CD14-positive monocyte (primary cell): ENCODE measurements around the gene MRPS34. TPM values are rescaled to one million over a fixed set of nuclear protein-coding genes. Genes with fewer than 3 reads are reported as not detected.

Source experiments
- DNase-seq, 3 donors: peaks; one replicate each; pipeline ENCODE4 v3.0.0-alpha.2; 2011 to 2022
- H2AFZ ChIP-seq: 2 replicates; pipeline ENCODE4 v1.6.0; 2012; ENCODE audit warnings: mild to moderate bottlenecking, low read depth, low read length, inconsistent platforms; ENCODE audit not compliant: insufficient read depth, poor library complexity, severe bottlenecking
- H3K27ac ChIP-seq, 2 donors: 1 replicate in 1 of 2; 2 replicates in 1 of 2; pipeline ENCODE4 v1.5.1; 2012 to 2013; ENCODE audit warnings: low read length in 2 of 2, control low read depth in 1 of 2, inconsistent platforms in 1 of 2, low read depth in 1 of 2, mild to moderate bottlenecking in 1 of 2
- H3K27me3 ChIP-seq, 2 donors: one replicate each; pipeline versions ENCODE4 v1.6.0 to v1.6.1; 2011 to 2013; ENCODE audit warnings: low read length in 2 of 2; ENCODE audit not compliant: control insufficient read depth in 2 of 2, insufficient read depth in 2 of 2
- H3K36me3 ChIP-seq, 2 donors: replicated peaks in 1 of 2; 1 replicate in 1 of 2; 2 replicates in 1 of 2; pipeline versions ENCODE4 v1.5.1 to v1.6.1; 2012 to 2013; ENCODE audit warnings: low read length in 2 of 2, control low read depth in 1 of 2, inconsistent platforms in 1 of 2, mild to moderate bottlenecking in 1 of 2; ENCODE audit not compliant: insufficient read depth in 2 of 2, control insufficient read depth in 1 of 2
- H3K4me1 ChIP-seq, 2 donors: 1 replicate in 1 of 2; 2 replicates in 1 of 2; pipeline versions ENCODE4 v1.5.1 to v1.6.1; 2012 to 2013; ENCODE audit warnings: low read length in 2 of 2, control low read depth in 1 of 2, inconsistent platforms in 1 of 2, mild to moderate bottlenecking in 1 of 2, moderate library complexity in 1 of 2; ENCODE audit not compliant: insufficient read depth in 2 of 2, control insufficient read depth in 1 of 2
- H3K4me2 ChIP-seq: replicated peaks from 2 replicates; pipeline ENCODE3; 2012; ENCODE audit warnings: low read length, moderate library complexity, mild to moderate bottlenecking; ENCODE audit not compliant: poor library complexity, severe bottlenecking; ENCODE audit errors: extremely low read depth
- H3K4me3 ChIP-seq, 3 experiments: fragments of 200-600 bp in 1 of 3; sonication (generic) in 1 of 3; replicated peaks in 1 of 3; 1 replicate in 2 of 3; 2 replicates in 1 of 3; pipeline ENCODE4 v1.5.1; 2011 to 2013; ENCODE audit warnings: low read length in 3 of 3, mild to moderate bottlenecking in 3 of 3, control low read depth in 2 of 3, low read depth in 2 of 3, inconsistent platforms in 1 of 3, moderate library complexity in 1 of 3
- H3K79me2 ChIP-seq: 2 replicates; pipeline ENCODE4 v1.6.0; 2012; ENCODE audit warnings: mild to moderate bottlenecking, control low read depth, inconsistent platforms, low read length, moderate library complexity; ENCODE audit not compliant: insufficient read depth
- H3K9ac ChIP-seq: 2 replicates; pipeline ENCODE4 v1.6.0; 2017; ENCODE audit warnings: low read length, mild to moderate bottlenecking; ENCODE audit not compliant: insufficient read depth, poor library complexity, severe bottlenecking
- H3K9me3 ChIP-seq, 2 donors: replicated peaks in 1 of 2; 1 replicate in 1 of 2; 2 replicates in 1 of 2; pipeline versions ENCODE4 v1.5.1 to v1.6.1; 2012 to 2013; ENCODE audit warnings: low read length in 2 of 2, control low read depth in 1 of 2; ENCODE audit not compliant: control insufficient read depth in 1 of 2, insufficient read depth in 1 of 2
- H4K20me1 ChIP-seq: 2 replicates; pipeline ENCODE4 v1.6.0; 2012; ENCODE audit warnings: mild to moderate bottlenecking, low read length, control low read depth, moderate library complexity; ENCODE audit not compliant: insufficient read depth
- H3K27ac Mint-ChIP-seq, 7 donors: one replicate each; pipeline ENCODE4 v1.8.0; 2020; ENCODE audit warnings: mild to moderate bottlenecking in 7 of 7, mixed read lengths in 7 of 7, moderate library complexity in 6 of 7, inconsistent platforms in 2 of 7
- H3K27me3 Mint-ChIP-seq, 3 donors: one replicate each; pipeline ENCODE4 v1.8.0; 2021 to 2022; ENCODE audit warnings: low read depth in 3 of 3, mild to moderate bottlenecking in 3 of 3, mixed read lengths in 3 of 3, moderate library complexity in 3 of 3, inconsistent platforms in 1 of 3
- H3K36me3 Mint-ChIP-seq, 2 donors: one replicate each; pipeline ENCODE4 v1.8.0; 2020; ENCODE audit warnings: mixed read lengths in 2 of 2, inconsistent platforms in 1 of 2, mild to moderate bottlenecking in 1 of 2
- H3K4me1 Mint-ChIP-seq: one replicate; pipeline ENCODE4 v1.8.0; 2020; ENCODE audit warnings: mild to moderate bottlenecking, mixed read lengths
- H3K4me3 Mint-ChIP-seq, 2 donors: one replicate each; pipeline ENCODE4 v1.8.0; 2020; ENCODE audit warnings: mild to moderate bottlenecking in 2 of 2, mixed read lengths in 2 of 2, moderate library complexity in 1 of 2
- H3K9me3 Mint-ChIP-seq, 7 donors: one replicate each; pipeline ENCODE4 v1.8.0; 2020 to 2022; ENCODE audit warnings: mixed read lengths in 7 of 7, mild to moderate bottlenecking in 6 of 7, moderate library complexity in 6 of 7, inconsistent platforms in 2 of 7
- CTCF ChIP-seq: fragments of 200-600 bp; IDR thresholded peaks from one replicate; pipeline ENCODE4 v1.8.0; 2022; ENCODE audit warnings: antibody characterized with exemption, mild to moderate bottlenecking
- WGBS: methylation state at CpG from one replicate; pipeline ENCODE4 v1.1.5; 2013; ENCODE audit warnings: missing lambda C conversion rate; ENCODE audit not compliant: insufficient coverage; 5-methylcytosine and 5-hydroxymethylcytosine counted together
- intact Hi-C, 2 donors: fragments of 100-400 bp; cut with micrococcal nuclease; formaldehyde crosslinking; loops; one replicate each; pipeline versions ENCODE4 v1.15.0 to v1.15.1; 2023
- polyA plus RNA-seq, 3 donors: library from polyadenylated mRNA; depleted of rRNA in 1 of 3; unstranded in 2 of 3; stranded (reverse) in 1 of 3; fragments of 300-500 nt in 2 of 3; fragments of >200 nt in 1 of 3; fragmentation: Illumina TruSeq in 2 of 3; gene quantifications; 1 replicate in 2 of 3; 2 replicates in 1 of 3; pipeline ENCODE4 v1.2.3, GENCODE V29; 2012 to 2021

The MRPS34 gene
- polyA plus RNA-seq, 3 donors: 34.5 to 137 (median 109) TPM

- Histone ChIP-seq H3K9ac (no peak overlapping the region), H3K27me3 (no peaks in the 10 kb centered on the region), H2AFZ (no peak overlapping the region), H3K4me1 (peaks cover 31 to 45% of the 10 kb centered on the region in 2 donors), H3K79me2 (peaks cover 57% of the 10 kb centered on the region), H4K20me1 (peaks cover 93% of the 10 kb centered on the region), H3K27ac (no peak overlapping the region), H3K4me2 (no peak overlapping the region), H3K9me3 (no peaks in the 10 kb centered on the region), H3K36me3 (peaks cover 39% of the 10 kb centered on the region in 2 donors), H3K4me3 (no peak overlapping the region)
- Mint-ChIP-seq H3K4me3 (no peak overlapping the region), H3K27me3 (no peaks in the 10 kb centered on the region), H3K4me1 (peaks cover 31% of the 10 kb centered on the region), H3K27ac (peak overlapping the region in 1 of 7 donors; percentile 70), H3K9me3 (no peaks in the 10 kb centered on the region), H3K36me3 (peaks cover 5 to 47% of the 10 kb centered on the region in 2 donors)
- intact Hi-C loops: loop anchor here (10.0 kb wide), 3 partner anchors 72 to 302 kb away; partner anchors contain the start of genes CLCN7 (in 1 of the 2) and MAPK8IP3 (in 1 of the 2)
- no peak for DNase-seq
- TF ChIP-seq CTCF: no peak
- 93% methylated on average over 22 of the region's 22 CpGs for WGBS
These were observed 4.0 kb upstream of the MRPS34 start for GRCh38 chr16:1776991-1777374.

- no peaks in the 10 kb centered on the region for H3K9me3 ChIP-seq
- H3K27me3 Mint-ChIP-seq: no peaks in the 10 kb centered on the region
- peaks cover 58% of the 10 kb centered on the region for H3K79me2 ChIP-seq
- peaks cover 0 to 2% (median 0%) of the 10 kb centered on the region in 7 donors for H3K9me3 Mint-ChIP-seq
- peak overlapping the region in 1 of 7 donors; percentile 70 for H3K27ac Mint-ChIP-seq
- DNase-seq: no peak
- 93% methylated on average over 8 of the region's 13 CpGs for WGBS
- no peak overlapping the region for H3K4me2 ChIP-seq
- peaks cover 93% of the 10 kb centered on the region for H4K20me1 ChIP-seq
- H3K4me1 Mint-ChIP-seq: peaks cover 32% of the 10 kb centered on the region
- H3K27me3 ChIP-seq: no peaks in the 10 kb centered on the region
- H3K36me3 ChIP-seq: peaks cover 39% of the 10 kb centered on the region in 2 donors
- H3K4me1 ChIP-seq: peaks cover 30 to 45% of the 10 kb centered on the region in 2 donors
- H3K27ac ChIP-seq: no peak overlapping the region
- H2AFZ ChIP-seq: no peak overlapping the region
- peaks cover 5 to 47% of the 10 kb centered on the region in 2 donors for H3K36me3 Mint-ChIP-seq
- H3K9ac ChIP-seq: no peak overlapping the region
- TF ChIP-seq CTCF: no peak
- H3K4me3 Mint-ChIP-seq: no peak overlapping the region
- intact Hi-C loops: loop anchor here (10.0 kb wide), 3 partner anchors 72 to 302 kb away; partner anchors contain the start of genes CLCN7 (in 1 of the 2) and MAPK8IP3 (in 1 of the 2)
- no peak overlapping the region for H3K4me3 ChIP-seq
These were observed 3.7 kb upstream of the MRPS34 start for GRCh38 chr16:1776672-1776955.
